ENCODE data around the gene EXOC3. TPM values are rescaled to one million over a fixed set of nuclear protein-coding genes. Genes with fewer than 3 reads are reported as not detected.

Gene EXOC3
- total and polyA plus RNA-seq, 2 of the 4 experiments (the other 2 are of a cell fraction) = 35.1 to 47.5 TPM

GRCh38 chr5:478369-478981, 35.5 kb downstream of the EXOC3 start:
- TF ChIP-seq FOS (IDR thresholded peaks at IDR 0.05; ENCODE audit: low read depth, low read length) (no peak), RAD21 (IDR thresholded peaks at IDR 0.05; ENCODE audit: low read length) (no peak), CTCF (conservative IDR thresholded peaks at IDR 0.05; ENCODE audit: low read depth, low read length) (no peak), BHLHE40 (IDR thresholded peaks at IDR 0.05; ENCODE audit: low read depth, low read length) (no peak)
- Histone ChIP-seq H3K4me1 (ENCODE audit: control insufficient read depth, insufficient read depth, low read length) (peaks cover 2% of the 10 kb centered on the region; the same call in 1 of the 2 replicates), H3K18ac (ENCODE audit: low read depth, low read length) (no peak overlapping the region), H2AK5ac (ENCODE audit: low read depth, low read length) (no peak overlapping the region), H2AK9ac (replicated peaks; ENCODE audit: low read depth, low read length, poor library complexity) (no peak overlapping the region), H2BK20ac (ENCODE audit: low read depth, low read length) (no peak overlapping the region), H4K5ac (ENCODE audit: low read depth, low read length) (no peak overlapping the region), H2BK15ac (ENCODE audit: low read depth, low read length) (no peak overlapping the region), H3K4me2 (ENCODE audit: low read depth, low read length) (no peak overlapping the region), H2BK5ac (ENCODE audit: low read depth, low read length, poor library complexity, severe bottlenecking) (no peak overlapping the region), H3K27me3 (ENCODE audit: control insufficient read depth, insufficient read depth, low read length) (no peaks in the 10 kb centered on the region), H3K79me1 (ENCODE audit: low read depth in 1 of 2, low read length in 2 of 2) (peaks cover 3% of the 10 kb centered on the region in 2 experiments; a peak in 2 of 4 replicates), H4K8ac (ENCODE audit: low read depth in 2 of 2, low read length in 2 of 2) (no peak overlapping the region), H3K9ac (ENCODE audit: low read depth, low read length) (no peak overlapping the region), H3K23ac (ENCODE audit: low read depth, low read length) (no peak overlapping the region), H2AFZ (replicated peaks; ENCODE audit: low read length, poor library complexity) (no peak overlapping the region), H3K9me1 (ENCODE audit: insufficient read depth, low read length) (no peaks in the 10 kb centered on the region), H3K36me3 (ENCODE audit: control insufficient read depth, insufficient read depth, low read length) (no peaks in the 10 kb centered on the region), H3K9me3 (ENCODE audit: control insufficient read depth, insufficient read depth, low read length) (no peaks in the 10 kb centered on the region), H4K20me1 (ENCODE audit: insufficient read depth, low read length) (no peaks in the 10 kb centered on the region; the same call in 1 of the 2 replicates), H3K56ac (ENCODE audit: extremely low read depth, insufficient read depth, low read length) (no peak overlapping the region), H3K14ac (replicated peaks; ENCODE audit: low read depth, low read length) (no peak overlapping the region), H3K4ac (ENCODE audit: low read depth, low read length) (no peak overlapping the region), H3K4me3 (ENCODE audit: insufficient read depth, low read depth, low read length) (no peak overlapping the region), H4K91ac (ENCODE audit: insufficient read depth, low read depth, low read length) (no peak overlapping the region), H2BK120ac (ENCODE audit: low read depth, low read length) (no peak overlapping the region), H3K27ac (ENCODE audit: insufficient read depth, low read length) (no peak overlapping the region)
- dilution Hi-C loops (cut with HindIII; ENCODE audit: low sequenced_read_pairs, unreplicated experiment) (no loop called here), intact Hi-C loops (cut with micrococcal nuclease) (loop anchor here (10.0 kb wide), 1 partner anchor 426 kb away; no protein-coding TSS in a partner anchor), in situ Hi-C loops (cut with MboI; ENCODE audit: low sequenced_read_pairs) (no loop called here)
- BruUV-seq (replicated peaks) = no TSS peak
- ATAC-seq (ENCODE audit: low read depth) (no peak), DNase-seq (no peak)
- POLR2A ChIA-PET (ENCODE audit: unreplicated experiment) = no interaction called here
- WGBS, 2 experiments (ENCODE audit: extremely low coverage in 2 of 2, insufficient read length in 1 of 2) = 92% methylated on average over 2 of the region's 18 CpGs; no CpG with 5 or more reads in 1 of the 2 experiments
- CTCF ChIA-PET = no interaction called here
